Testis (tissue), 2 donors: ENCODE results near the gene KRTAP5-6.

Source experiments
- POLR2A ChIP-seq: fragments of 450-650 bp; IDR thresholded peaks from one replicate; pipeline ENCODE4 v1.6.1; 2017; ENCODE audit warnings: antibody characterized with exemption, mild to moderate bottlenecking, moderate library complexity
- TF ChIP-seq, protein P1 (sequence below), 3 experiments: fragments of 450-650 bp in 2 of 3; fragments of 200-600 bp in 1 of 3; sonication (generic) in 1 of 3; IDR thresholded peaks; one replicate each; pipeline ENCODE4 v1.5.1; 2016 to 2019; ENCODE audit warnings: antibody characterized with exemption in 3 of 3, mild to moderate bottlenecking in 2 of 3, moderate library complexity in 1 of 3

- no peak for TF ChIP-seq POLR2A
- TF ChIP-seq, protein P1, sequence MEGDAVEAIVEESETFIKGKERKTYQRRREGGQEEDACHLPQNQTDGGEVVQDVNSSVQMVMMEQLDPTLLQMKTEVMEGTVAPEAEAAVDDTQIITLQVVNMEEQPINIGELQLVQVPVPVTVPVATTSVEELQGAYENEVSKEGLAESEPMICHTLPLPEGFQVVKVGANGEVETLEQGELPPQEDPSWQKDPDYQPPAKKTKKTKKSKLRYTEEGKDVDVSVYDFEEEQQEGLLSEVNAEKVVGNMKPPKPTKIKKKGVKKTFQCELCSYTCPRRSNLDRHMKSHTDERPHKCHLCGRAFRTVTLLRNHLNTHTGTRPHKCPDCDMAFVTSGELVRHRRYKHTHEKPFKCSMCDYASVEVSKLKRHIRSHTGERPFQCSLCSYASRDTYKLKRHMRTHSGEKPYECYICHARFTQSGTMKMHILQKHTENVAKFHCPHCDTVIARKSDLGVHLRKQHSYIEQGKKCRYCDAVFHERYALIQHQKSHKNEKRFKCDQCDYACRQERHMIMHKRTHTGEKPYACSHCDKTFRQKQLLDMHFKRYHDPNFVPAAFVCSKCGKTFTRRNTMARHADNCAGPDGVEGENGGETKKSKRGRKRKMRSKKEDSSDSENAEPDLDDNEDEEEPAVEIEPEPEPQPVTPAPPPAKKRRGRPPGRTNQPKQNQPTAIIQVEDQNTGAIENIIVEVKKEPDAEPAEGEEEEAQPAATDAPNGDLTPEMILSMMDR (IDR thresholded peaks at IDR 0.05), result no peak
These were observed at the start of gene KRTAP5-6 for GRCh38 chr11:1696608-1697570.
